T-cell (primary cell): ENCODE data around the gene NMBR. TPM values are rescaled to one million over a fixed set of nuclear protein-coding genes. Genes with fewer than 3 reads are reported as not detected.

Experiments used
- ATAC-seq, 4 experiments: fragments of 200-7000 bp in 3 of 4; fragments of 150-1000 bp in 1 of 4; cut with Tn5 transposase; replicated peaks in 1 of 4; 1 replicate in 3 of 4; 2 replicates in 1 of 4; pipeline ENCODE4 v1.10.0; 2021; ENCODE audit warnings: moderate library complexity in 3 of 4, mild to moderate bottlenecking in 2 of 4, moderate number of reproducible peaks in 1 of 4
- CTCF ChIA-PET, 2 donors: fragments of 300-600 bp; sonication (Branson Sonifier 250); formaldehyde crosslinking; loops; one replicate each; lab custom pipeline; 2022; ENCODE audit warnings: antibody characterized with exemption in 2 of 2; lab: Charles Lee
- POLR2A ChIA-PET, 2 donors: fragments of 300-600 bp; sonication (Branson Sonifier 250); formaldehyde crosslinking; loops; one replicate each; lab custom pipeline; 2022; ENCODE audit warnings: antibody characterized with exemption in 2 of 2; lab: Charles Lee
- DNase-seq, 35 experiments: peaks; one replicate each; pipeline versions ENCODE4 v3.0.0 to v3.0.0-alpha.2; 2013 to 2023
- H3K27ac ChIP-seq: one replicate; pipeline ENCODE4 v1.5.1; 2013; ENCODE audit warnings: low read length
- H3K27me3 ChIP-seq, 2 experiments: replicated peaks in 1 of 2; 1 replicate in 1 of 2; 2 replicates in 1 of 2; pipeline versions ENCODE4 v1.6.1 to v1.7.0; 2013; ENCODE audit warnings: low read length in 1 of 2, mixed read lengths in 1 of 2; ENCODE audit not compliant: control insufficient read depth in 2 of 2, insufficient read depth in 2 of 2; ENCODE audit errors: extremely low read depth in 1 of 2
- H3K36me3 ChIP-seq, 2 donors: 1 replicate in 1 of 2; 2 replicates in 1 of 2; pipeline versions ENCODE4 v1.6.1 to v1.7.0; 2013; ENCODE audit warnings: low read length in 1 of 2; ENCODE audit not compliant: control insufficient read depth in 2 of 2, insufficient read depth in 1 of 2; ENCODE audit errors: extremely low read depth in 1 of 2
- H3K4me1 ChIP-seq, 2 experiments: 1 replicate in 1 of 2; 2 replicates in 1 of 2; pipeline versions ENCODE4 v1.6.1 to v1.7.0; 2013; ENCODE audit warnings: low read length in 2 of 2, mixed read lengths in 1 of 2; ENCODE audit not compliant: insufficient read depth in 2 of 2, control insufficient read depth in 1 of 2; ENCODE audit errors: extremely low read depth in 1 of 2
- H3K4me3 ChIP-seq, 2 donors: 1 replicate in 1 of 2; 2 replicates in 1 of 2; pipeline versions ENCODE4 v1.5.1 to v1.7.0; 2013; ENCODE audit warnings: mild to moderate bottlenecking in 2 of 2, low read length in 1 of 2, moderate library complexity in 1 of 2; ENCODE audit not compliant: control insufficient read depth in 1 of 2; ENCODE audit errors: extremely low read depth in 1 of 2
- H3K9me3 ChIP-seq: 2 replicates; pipeline ENCODE4 v1.7.0; 2013
- H3K27ac Mint-ChIP-seq, 2 donors: one replicate each; pipeline ENCODE4 v1.8.0; 2020 to 2021; ENCODE audit warnings: mild to moderate bottlenecking in 2 of 2, mixed read lengths in 2 of 2
- H3K27me3 Mint-ChIP-seq, 2 donors: one replicate each; pipeline ENCODE4 v1.8.0; 2021 to 2022; ENCODE audit warnings: mixed read lengths in 2 of 2
- H3K36me3 Mint-ChIP-seq: one replicate; pipeline ENCODE4 v1.8.0; 2021; ENCODE audit warnings: mixed read lengths
- H3K4me1 Mint-ChIP-seq, 3 donors: one replicate each; pipeline ENCODE4 v1.8.0; 2020 to 2022; ENCODE audit warnings: mixed read lengths in 3 of 3, mild to moderate bottlenecking in 1 of 3
- H3K4me3 Mint-ChIP-seq, 3 donors: one replicate each; pipeline ENCODE4 v1.8.0; 2020 to 2022; ENCODE audit warnings: mild to moderate bottlenecking in 3 of 3, mixed read lengths in 3 of 3, moderate library complexity in 3 of 3
- H3K9me3 Mint-ChIP-seq, 3 donors: one replicate each; pipeline ENCODE4 v1.8.0; 2020 to 2022; ENCODE audit warnings: mixed read lengths in 3 of 3
- WGBS: methylation state at CpG from one replicate; pipeline ENCODE4 v1.1.5; 2013; ENCODE audit warnings: missing lambda C conversion rate; ENCODE audit not compliant: insufficient coverage; 5-methylcytosine and 5-hydroxymethylcytosine counted together
- total RNA-seq, 35 experiments: library from RNA in 6 of 35; stranded (reverse) in 6 of 35; fragments of 120-200 nt in 1 of 35; gene quantifications; one replicate each; pipeline versions ENCODE4 v1.2.1 to v1.2.4 and lab custom pipeline; 2013 to 2026

NMBR gene
- total RNA-seq, 5 donors from 2014 or later (not counting 1 experiment from before 2014, with no cell fraction given): not detected

DNA sequence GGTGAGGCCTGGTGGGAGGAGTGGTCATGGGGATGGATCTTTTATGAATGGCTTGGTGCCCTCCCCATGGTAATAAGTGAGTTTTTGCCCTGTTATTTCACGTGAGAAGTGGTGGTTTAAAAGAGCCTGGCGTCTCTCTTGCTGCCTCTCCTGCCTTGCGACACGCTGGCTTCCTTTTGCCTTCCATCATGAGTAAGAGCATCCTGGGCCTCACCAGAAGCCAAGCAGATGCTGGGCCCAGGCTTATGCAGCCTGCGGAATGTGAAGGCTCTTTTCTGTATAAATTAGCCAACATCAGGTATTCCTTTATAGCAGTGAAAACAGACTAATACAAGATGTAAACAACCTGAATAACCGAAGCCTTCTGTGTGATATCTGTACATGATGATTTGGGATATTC is 27.8 kb upstream of the NMBR start:
- Histone ChIP-seq H3K36me3 (peaks cover 0 to 54% of the 10 kb centered on the region in 2 donors), H3K4me1 (no peaks in the 10 kb centered on the region), H3K4me3 (no peak overlapping the region), H3K27ac (no peak overlapping the region), H3K9me3 (no peaks in the 10 kb centered on the region), H3K27me3 (no peaks in the 10 kb centered on the region)
- H3K27ac Mint-ChIP-seq: no peak overlapping the region
- no peaks in the 10 kb centered on the region for H3K27me3 Mint-ChIP-seq
- H3K36me3 Mint-ChIP-seq: peaks cover 80% of the 10 kb centered on the region
- peaks cover 8 to 18% (median 13%) of the 10 kb centered on the region in 3 donors for H3K9me3 Mint-ChIP-seq
- H3K4me1 Mint-ChIP-seq: peaks cover 2 to 7% (median 5%) of the 10 kb centered on the region in 3 donors
- ChIA-PET POLR2A (no interaction called here), CTCF (no interaction called here)
- ATAC-seq (no peak), DNase-seq (no peak)
- no CpG with 5 or more reads among the region's 6 CpGs for WGBS
- no peak overlapping the region for H3K4me3 Mint-ChIP-seq

DNA sequence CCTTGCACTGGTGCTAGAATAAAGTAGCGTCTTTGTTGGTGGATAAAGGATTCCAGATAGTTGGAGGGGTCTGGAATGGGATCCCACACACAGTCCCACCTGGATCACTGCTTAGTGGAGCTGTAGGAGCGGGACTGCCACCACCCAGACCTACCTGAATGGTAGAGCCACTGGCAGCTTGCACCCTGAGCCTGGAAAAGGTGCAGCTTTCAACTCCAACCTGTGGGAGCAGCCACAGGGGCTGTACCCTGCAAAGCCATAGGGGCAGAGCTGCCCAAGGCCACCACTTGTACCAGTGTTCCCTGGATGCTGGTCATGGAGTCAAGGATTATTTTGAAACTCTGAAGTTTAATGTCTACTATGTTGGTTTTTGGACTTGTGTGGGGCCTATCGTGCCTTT is 27.1 kb upstream of the NMBR start:
- no peak overlapping the region for H3K27ac Mint-ChIP-seq
- H3K9me3 Mint-ChIP-seq: peaks cover 8 to 18% (median 13%) of the 10 kb centered on the region in 3 donors
- no peaks in the 10 kb centered on the region for H3K27me3 Mint-ChIP-seq
- ATAC-seq (no peak), DNase-seq (no peak)
- ChIA-PET POLR2A (interaction anchor here in 1 of 2 donors (1.0 kb wide), 1 partner anchor 26 kb away, joined by 3 read pairs; no protein-coding TSS in a partner anchor), CTCF (interaction anchor here in 1 of 2 donors (1.0 kb wide), 1 partner anchor 16 kb away, joined by 4 read pairs; no protein-coding TSS in a partner anchor)
- peaks cover 2 to 7% (median 5%) of the 10 kb centered on the region in 3 donors for H3K4me1 Mint-ChIP-seq
- H3K36me3 Mint-ChIP-seq: peaks cover 73% of the 10 kb centered on the region
- H3K9me3 ChIP-seq: no peaks in the 10 kb centered on the region
- peaks cover 0 to 57% of the 10 kb centered on the region in 2 donors for H3K36me3 ChIP-seq
- no peak overlapping the region for H3K27ac ChIP-seq
- H3K27me3 ChIP-seq: no peaks in the 10 kb centered on the region
- WGBS: no CpG with 5 or more reads among the region's 3 CpGs
- H3K4me3 ChIP-seq: no peak overlapping the region
- H3K4me3 Mint-ChIP-seq: no peak overlapping the region
- H3K4me1 ChIP-seq: no peaks in the 10 kb centered on the region

DNA sequence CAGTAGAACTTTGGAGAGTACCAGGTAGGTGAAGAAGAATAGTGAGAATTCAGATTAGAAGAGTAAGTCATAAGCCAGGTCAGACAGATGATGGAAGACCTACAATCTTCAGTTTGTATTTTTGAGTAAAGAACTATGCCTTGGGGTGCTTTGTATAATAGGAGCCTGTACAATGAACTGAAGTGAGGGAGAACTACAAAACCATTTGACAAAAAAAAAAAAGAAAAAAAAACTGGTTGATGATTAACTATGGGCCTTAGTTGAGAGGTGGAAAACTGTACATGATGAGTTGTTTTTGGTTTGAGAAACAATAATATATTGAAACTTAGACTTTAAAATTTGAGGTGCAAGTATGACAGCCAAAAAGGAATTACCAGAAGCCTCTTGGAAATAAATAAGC is 25.8 kb upstream of the NMBR start:
- ATAC-seq (no peak), DNase-seq (no peak)
- Mint-ChIP-seq H3K4me3 (no peak overlapping the region), H3K4me1 (peaks cover 4 to 7% (median 7%) of the 10 kb centered on the region in 3 donors), H3K36me3 (peaks cover 67% of the 10 kb centered on the region), H3K9me3 (peaks cover 4 to 12% (median 10%) of the 10 kb centered on the region in 3 donors), H3K27ac (no peak overlapping the region), H3K27me3 (no peaks in the 10 kb centered on the region)
- H3K36me3 ChIP-seq: peaks cover 0 to 60% of the 10 kb centered on the region in 2 donors
- H3K4me1 ChIP-seq: no peaks in the 10 kb centered on the region
- H3K27ac ChIP-seq: no peak overlapping the region
- no peaks in the 10 kb centered on the region for H3K27me3 ChIP-seq
- H3K9me3 ChIP-seq: no peaks in the 10 kb centered on the region
- no peak overlapping the region for H3K4me3 ChIP-seq
- ChIA-PET CTCF (interaction anchor here in 1 of 2 donors (0.7 kb wide), 1 partner anchor 207 kb away, joined by 6 read pairs; no protein-coding TSS in a partner anchor), POLR2A (no interaction called here)

DNA sequence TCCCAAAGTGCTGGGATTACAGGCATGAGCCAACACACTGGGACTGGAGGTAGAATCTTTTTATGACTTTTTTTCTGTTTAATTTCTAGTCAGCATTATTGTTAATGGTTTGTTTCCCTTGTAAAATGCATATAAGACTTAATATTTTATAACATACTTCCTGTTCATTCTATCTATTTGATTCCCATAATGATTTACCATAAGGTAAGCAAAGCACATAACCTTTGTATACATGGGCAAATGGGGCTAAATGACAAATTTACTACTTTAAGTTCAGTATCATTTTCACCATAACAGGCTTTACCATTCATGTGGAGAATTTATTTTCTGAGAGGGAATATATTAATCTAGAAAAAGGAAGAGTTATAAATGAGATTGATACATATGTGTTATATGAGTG is 24.4 kb upstream of the NMBR start:
- Histone ChIP-seq H3K27me3 (no peaks in the 10 kb centered on the region), H3K36me3 (peaks cover 3 to 63% of the 10 kb centered on the region in 2 donors), H3K9me3 (no peaks in the 10 kb centered on the region), H3K27ac (no peak overlapping the region), H3K4me3 (no peak overlapping the region), H3K4me1 (no peaks in the 10 kb centered on the region)
- peaks cover 7 to 16% (median 9%) of the 10 kb centered on the region in 3 donors for H3K4me1 Mint-ChIP-seq
- H3K9me3 Mint-ChIP-seq: peaks cover 0 to 3% (median 0%) of the 10 kb centered on the region in 3 donors
- no peak overlapping the region for H3K4me3 Mint-ChIP-seq
- POLR2A ChIA-PET: no interaction called here
- ATAC-seq: no peak
- no peak overlapping the region for H3K27ac Mint-ChIP-seq
- CTCF ChIA-PET: interaction anchor here in 1 of 2 donors (0.6 kb wide), 1 partner anchor 536 kb away, joined by 4 read pairs; no protein-coding TSS in a partner anchor
- no peaks in the 10 kb centered on the region for H3K27me3 Mint-ChIP-seq
- H3K36me3 Mint-ChIP-seq: peaks cover 62% of the 10 kb centered on the region
- no peak for DNase-seq

DNA sequence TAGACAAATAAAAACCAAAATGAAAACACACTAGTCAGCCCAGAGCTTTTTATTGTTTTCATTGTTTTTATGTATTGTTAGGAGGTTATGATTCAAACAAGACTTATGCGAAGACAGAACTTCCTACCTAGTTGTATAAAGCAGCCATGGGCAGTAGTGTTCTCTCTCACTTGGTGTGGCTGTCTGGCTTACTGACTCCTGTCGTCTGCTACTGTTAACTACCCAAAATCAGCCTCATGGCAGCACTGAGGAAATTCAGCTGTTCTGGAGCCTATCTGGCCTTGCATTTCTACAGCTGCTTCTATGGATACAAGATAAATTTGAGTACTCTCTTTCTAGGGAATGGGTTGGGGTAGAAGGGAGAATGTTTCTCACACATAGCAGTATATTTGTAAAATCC is 20.6 kb upstream of the NMBR start:
- H3K4me3 Mint-ChIP-seq: no peak overlapping the region
- DNase-seq: no peak
- H3K27me3 Mint-ChIP-seq: no peaks in the 10 kb centered on the region
- H3K4me1 Mint-ChIP-seq: peaks cover 27 to 32% (median 29%) of the 10 kb centered on the region in 3 donors
- no CpG with 5 or more reads among the region's 2 CpGs for WGBS
- H3K27ac Mint-ChIP-seq: no peak overlapping the region
- Histone ChIP-seq H3K27me3 (no peaks in the 10 kb centered on the region), H3K36me3 (peaks cover 3 to 38% of the 10 kb centered on the region in 2 donors), H3K4me3 (no peak overlapping the region), H3K27ac (no peak overlapping the region), H3K4me1 (no peaks in the 10 kb centered on the region), H3K9me3 (no peaks in the 10 kb centered on the region)
- no peaks in the 10 kb centered on the region for H3K9me3 Mint-ChIP-seq
- H3K36me3 Mint-ChIP-seq: peaks cover 27% of the 10 kb centered on the region
- ATAC-seq: no peak
- ChIA-PET POLR2A (no interaction called here), CTCF (interaction anchor here (0.6 kb wide), 2 partner anchors 10 to 28 kb away, joined by 3 to 4 read pairs; no protein-coding TSS in a partner anchor)

DNA sequence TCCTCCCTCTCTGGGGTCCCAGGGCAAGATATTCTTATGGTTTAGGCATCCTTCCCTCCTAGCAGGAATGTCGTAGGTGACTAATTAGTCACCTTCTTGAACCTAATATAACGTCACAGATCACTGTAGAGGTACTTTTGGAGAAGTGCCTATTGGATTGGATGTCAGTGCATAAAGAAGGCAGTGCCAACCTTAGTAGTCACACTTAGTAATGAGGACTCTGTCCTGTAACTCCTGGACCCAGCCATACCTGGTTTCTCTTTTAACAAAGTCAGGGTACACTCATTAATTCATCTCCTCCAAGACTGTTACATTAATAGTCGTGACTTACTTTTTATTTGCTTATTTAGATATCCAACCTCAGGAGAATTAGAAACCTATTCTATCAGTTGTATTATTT is 20.1 kb upstream of the NMBR start:
- Histone ChIP-seq H3K27ac (no peak overlapping the region), H3K27me3 (no peaks in the 10 kb centered on the region), H3K4me1 (no peaks in the 10 kb centered on the region), H3K4me3 (no peak overlapping the region), H3K9me3 (no peaks in the 10 kb centered on the region), H3K36me3 (peaks cover 3 to 39% of the 10 kb centered on the region in 2 donors)
- CTCF ChIA-PET: interaction anchor here (0.6 kb wide), 2 partner anchors 10 to 29 kb away, joined by 3 to 4 read pairs; no protein-coding TSS in a partner anchor
- POLR2A ChIA-PET: no interaction called here
- peaks cover 25% of the 10 kb centered on the region for H3K36me3 Mint-ChIP-seq
- peaks cover 31 to 36% (median 34%) of the 10 kb centered on the region in 3 donors for H3K4me1 Mint-ChIP-seq
- no peaks in the 10 kb centered on the region for H3K9me3 Mint-ChIP-seq
- DNase-seq (no peak), ATAC-seq (no peak)
- no peaks in the 10 kb centered on the region for H3K27me3 Mint-ChIP-seq
- WGBS: no CpG with 5 or more reads among the region's 3 CpGs
- no peak overlapping the region for H3K27ac Mint-ChIP-seq
- H3K4me3 Mint-ChIP-seq: no peak overlapping the region
